Limb (tissue), 2 donors: Measurements from ENCODE around the gene LNPEP.
A peak's percentile ranks its signal among the peaks of the same experiment; 100 is the strongest.

ENCODE experiments used
- DNase-seq, 2 donors: peaks; one replicate each; pipeline ENCODE4 v3.0.0-alpha.2; 2016; ENCODE audit errors: extremely low spot score in 2 of 2

Gene LNPEP

DNA sequence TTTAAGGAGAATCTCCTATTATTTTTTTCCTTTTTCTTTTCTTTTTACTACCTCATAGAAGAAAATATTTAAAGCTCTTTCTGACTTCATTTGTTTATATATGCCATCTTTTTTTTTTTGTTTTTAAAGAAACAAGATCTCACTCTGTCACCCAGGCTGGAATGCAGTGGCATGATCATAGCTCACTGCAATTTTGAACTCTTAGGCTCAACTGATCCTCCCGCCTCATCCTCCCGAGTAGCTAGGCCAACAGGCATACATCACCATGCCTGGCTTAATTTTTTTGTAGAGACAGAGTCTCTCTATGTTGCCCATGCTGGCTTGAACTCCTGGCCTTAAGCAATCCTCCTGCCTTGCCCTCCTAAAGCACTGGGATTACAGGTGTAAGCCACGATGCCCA, 59.5 kb downstream of the LNPEP start:
- DNase-seq = no peak

DNA sequence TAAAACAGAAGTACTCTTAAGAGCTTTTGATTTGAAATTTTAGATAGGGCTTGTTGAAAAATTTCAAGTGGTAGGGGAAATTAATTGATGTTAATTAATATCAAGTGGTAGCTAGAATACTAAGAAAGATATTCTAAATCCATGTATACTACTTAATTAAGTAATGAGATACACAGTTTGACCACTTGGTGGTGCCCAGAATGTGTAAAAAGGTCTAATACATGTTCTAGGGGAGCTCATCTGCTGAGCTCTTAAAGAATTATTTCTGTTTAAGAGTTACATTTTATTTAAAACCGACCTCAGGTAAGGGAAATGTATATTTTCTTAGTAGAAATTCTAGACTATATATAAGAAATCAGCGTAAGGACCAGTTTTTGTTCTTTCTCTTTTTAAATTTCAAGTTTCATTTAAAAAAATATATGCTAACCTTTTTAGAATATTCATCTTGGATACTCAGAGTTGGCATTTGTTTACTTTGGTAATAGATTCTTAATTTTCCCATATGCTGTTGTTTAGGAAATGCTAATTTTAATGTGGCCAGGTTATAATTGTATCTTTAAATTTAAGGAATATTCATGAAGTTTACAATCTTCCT, 61.5 kb downstream of the LNPEP start:
- DNase-seq = peak in 1 of 2 donors; percentile 75

DNA sequence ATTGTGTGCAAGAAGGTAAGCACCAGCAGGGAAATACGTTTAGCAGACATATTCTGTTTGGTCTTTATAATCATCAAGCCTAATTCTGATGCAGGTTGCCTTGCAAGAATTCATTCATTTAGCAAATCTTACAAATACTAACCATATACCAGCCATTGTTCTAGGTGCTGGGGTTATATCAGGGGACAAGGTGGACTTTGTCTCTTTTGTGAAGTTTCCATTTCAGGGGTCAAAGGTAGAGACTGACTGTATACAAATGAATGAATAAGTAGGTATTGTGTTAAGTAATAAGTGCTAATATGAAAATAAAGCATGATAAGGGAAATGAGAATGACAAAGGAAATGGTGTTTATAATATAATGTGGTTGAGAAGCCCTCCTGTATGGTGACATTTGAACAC, 64.0 kb downstream of the LNPEP start:
- no peak for DNase-seq

DNA sequence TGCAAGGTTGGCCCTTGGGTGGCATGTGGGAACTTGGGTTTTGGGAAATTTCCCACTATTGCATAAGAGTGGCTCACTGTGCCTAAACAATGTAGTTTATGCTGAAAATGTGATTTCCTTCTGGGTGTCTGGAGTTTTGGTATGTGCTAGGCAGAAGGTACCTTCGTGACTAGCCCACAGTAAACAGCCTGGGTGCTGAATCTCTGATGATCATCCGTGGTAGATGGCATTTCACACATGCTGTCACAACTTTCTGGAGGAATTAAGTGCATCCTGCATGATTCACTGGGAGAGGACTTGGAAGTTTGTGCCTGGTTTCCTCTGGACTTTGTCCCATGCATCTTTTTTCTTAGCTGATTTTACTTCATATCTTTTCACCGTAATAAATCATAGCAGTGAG, 64.5 kb downstream of the LNPEP start:
- DNase-seq = no peak

DNA sequence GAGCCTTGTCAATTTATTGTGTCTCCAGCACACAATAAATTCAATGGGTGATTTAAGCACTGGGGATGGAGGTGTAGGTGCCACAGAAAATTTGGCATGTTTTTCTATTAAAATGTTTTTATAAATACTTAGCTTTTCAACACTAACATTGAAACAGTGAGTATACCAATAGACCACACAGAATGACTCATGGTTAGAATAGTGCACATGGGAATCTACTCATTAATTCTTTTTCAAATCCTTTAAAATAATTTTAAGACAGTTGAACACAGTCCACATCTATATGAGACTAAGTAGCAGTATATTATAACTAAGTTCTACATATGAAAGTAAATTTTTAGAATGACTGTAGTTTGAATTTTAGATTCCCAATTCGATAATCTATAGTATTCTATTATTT, 67.1 kb downstream of the LNPEP start:
- no peak for DNase-seq

DNA sequence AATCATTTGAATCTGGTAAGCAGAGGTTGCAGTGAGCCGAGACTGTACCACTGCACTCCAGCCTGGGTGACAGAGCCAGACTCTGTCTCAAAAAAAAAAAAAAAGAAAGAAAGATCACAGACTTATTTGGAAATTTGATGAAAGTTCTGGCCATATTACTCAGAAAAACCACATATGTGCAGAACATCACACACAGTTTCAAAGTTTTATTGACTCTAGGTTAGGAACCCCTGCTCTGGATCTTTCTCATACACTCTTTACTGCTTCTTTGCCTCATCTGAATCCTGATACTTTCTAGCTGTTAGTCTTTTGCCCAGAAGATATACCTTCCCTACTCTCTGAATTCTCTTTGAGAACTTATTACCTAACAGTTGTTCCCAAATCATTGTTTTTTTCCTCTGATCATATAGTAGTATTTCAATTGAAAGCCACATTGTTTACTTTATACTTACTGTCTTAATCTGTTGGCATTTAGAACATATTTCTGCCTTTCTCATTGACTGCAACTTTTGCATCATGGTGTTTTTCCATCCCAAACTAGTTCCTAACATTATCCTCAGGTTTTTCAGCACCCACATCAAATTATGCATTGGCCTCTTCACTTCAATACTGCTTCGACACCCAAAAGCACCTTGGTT, 68.7 kb downstream of the LNPEP start:
- DNase-seq = no peak

DNA sequence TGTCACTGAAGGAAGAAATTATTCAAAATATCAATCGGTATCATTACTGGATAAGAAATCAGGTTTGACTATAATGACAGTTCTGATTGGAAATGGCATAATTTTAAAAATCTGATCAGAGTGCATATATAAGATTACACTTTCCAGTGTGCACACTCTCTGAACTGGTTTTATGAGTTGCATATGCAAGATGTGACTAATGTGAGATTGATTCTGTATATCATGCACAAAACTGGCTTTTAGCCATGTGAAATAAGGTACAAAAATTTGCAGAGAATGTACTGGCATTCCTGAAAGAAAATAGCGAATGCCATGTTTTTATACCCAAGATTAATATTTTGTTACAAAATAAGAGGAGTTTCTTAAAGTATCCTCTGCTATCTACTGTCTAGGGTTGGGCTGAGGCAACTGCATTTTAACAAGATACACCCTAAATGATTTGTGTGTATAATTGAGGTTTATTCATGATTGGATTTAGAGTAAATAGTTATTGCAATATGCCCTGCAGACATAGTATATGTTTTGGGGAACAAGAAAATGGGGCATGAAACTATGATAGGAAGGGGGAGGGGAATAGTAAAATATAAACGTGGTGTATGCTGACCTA, 70.7 kb downstream of the LNPEP start:
- DNase-seq = no peak

DNA sequence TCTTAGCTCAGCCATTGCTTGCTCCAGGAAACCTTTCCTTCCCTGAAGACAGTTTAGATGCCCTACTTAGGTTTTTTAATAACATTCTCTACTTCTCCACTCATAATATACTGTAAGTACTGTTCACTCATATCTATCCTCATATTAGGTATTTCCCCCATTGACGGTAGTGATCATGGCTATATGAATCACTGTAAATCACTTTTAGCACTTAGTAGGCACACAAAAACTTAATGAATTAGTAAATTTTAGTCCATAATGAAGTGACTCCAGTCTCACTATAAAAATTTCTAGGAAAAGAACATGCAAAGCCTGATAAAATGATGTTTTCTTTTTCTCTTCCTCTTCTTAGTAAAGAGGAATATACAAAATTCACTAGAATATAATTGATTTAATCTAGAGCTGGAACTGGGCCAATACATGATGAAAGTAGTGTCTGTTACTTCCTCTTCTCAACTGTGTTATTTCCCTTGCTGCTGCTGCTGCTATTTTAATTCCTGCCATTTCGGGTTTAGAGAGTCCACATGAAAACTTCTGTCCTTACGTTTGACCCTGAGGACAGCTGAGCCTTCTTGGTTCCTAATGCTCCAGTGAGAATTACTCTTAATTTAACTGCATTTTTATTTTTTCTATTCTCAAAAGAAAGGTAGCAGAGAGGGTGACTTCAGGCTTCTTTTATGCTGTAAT, 73.5 kb downstream of the LNPEP start:
- DNase-seq = peak in 1 of 2 donors; percentile 39

DNA sequence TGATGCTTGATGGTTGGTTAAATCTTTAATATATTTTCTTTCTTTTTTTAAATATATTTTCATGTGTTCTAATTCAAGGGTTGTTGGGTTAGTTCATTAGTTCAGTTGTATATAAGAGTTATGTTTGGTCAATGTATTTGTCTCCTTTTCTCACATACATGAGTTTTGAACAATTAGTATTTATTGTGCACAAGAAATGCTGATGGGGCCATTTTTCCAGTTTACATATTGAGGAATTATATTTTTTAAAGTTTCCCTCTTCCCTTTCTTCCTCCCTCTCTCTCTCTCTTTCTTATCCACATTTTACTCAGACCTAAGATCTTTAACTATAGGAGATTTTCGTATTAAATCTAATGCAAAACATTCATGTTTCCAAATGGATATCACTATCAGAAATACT, 74.0 kb downstream of the LNPEP start:
- DNase-seq = no peak

DNA sequence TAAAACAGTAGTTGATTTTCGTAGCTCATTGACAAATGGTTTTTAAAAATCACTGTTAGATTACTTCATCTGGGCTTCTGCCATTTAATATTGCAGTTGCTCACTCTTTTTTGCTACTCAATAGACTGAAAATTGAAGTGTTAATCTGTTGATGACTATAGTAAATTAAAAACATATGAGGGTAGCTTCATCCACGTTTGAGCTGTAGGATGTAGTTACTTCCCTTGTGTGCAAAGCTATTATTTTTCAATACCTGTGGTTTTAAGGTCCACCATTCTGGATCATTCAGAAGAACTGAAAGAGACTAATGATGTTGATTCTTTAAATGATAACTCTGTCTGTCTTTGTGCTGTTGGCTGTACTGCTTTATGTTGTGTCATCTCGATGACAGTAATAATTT, 74.7 kb downstream of the LNPEP start:
- DNase-seq = no peak

DNA sequence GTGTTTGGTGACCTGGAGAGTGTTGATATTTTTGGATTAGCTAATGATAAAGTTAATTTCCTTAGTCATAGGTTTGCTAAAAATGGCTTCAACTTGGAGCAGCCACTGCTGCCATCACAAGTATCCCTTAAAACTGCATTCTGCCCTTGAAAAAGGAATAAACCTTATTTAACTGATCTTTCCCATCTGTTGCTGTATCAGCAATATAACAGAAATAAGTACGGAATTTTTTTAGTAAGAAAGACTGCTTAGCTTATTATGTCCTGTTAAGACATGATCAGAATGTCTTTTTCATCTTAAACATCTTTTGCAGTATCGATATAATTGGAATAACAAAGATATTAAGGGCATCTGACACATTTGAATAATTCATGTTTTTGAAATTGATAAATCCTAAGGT, 75.7 kb downstream of the LNPEP start:
- no peak for DNase-seq

DNA sequence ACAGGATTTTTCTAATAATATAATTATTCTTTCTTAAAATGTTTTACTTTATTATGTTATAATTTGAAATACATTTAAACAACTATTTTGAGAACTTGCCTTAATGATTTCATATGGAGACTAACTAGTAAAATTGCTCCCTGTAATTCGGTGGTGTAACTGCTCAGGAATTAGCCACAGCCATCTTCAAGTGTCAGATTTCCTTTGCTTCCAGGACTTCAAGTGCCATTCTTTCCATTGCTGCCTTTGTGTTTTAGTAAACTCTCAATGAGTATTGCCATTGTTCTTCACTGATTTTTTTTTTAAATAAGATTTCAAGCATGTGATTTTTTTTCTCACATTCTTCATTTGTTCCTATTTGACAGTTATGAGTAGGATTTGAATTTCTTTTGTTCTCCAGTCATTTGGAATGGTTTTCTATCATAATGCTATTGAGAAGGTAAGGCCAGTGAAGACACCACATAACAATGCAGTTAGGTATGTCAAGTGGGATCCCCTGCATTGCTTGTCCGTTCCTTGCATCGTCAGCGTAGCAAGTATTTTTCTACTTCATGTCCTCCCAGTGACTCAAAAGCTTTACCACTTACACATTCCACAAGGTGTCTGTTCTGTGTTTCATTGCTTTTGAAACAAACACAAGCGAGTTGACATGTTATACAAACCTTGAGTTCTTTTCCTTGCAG, 83.7 kb downstream of the LNPEP start:
- no peak for DNase-seq

DNA sequence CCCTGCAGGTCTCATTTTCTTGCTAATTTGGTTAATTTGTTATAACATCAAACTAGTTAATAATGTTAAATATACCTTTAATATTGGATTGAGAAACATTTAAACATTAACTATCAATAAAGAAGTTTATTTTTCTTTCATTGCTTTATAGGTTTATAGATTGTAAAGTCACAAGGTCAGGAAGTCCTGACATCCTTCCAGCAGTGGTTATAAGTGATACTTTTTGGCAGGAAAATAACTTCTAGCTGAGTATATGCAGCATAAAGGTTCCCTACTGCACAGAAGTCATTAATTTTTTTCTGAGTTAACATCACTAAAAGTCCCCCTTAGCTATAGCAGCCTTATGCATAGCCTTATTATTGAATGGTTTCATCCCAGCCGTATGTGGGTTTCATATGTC, 85.5 kb downstream of the LNPEP start:
- no peak for DNase-seq

DNA sequence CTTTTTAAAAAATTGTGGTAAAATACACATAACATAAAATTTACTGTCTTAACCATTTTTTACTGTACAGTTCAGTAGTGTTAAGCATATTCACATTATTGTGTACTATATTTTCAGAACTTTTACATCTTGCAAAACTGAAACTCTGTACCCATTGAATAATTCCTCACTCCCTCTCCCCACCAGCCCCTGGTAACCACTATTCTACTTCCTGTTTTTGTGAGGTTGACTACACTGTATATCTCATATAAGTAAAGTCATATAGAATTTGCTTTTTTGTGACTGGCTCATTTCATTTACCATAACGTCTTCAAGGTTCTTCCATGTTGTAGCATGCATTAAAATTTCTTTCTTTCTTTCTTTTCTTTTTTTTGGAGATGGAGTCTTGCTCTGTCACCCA, 87.0 kb downstream of the LNPEP start:
- DNase-seq = no peak

DNA sequence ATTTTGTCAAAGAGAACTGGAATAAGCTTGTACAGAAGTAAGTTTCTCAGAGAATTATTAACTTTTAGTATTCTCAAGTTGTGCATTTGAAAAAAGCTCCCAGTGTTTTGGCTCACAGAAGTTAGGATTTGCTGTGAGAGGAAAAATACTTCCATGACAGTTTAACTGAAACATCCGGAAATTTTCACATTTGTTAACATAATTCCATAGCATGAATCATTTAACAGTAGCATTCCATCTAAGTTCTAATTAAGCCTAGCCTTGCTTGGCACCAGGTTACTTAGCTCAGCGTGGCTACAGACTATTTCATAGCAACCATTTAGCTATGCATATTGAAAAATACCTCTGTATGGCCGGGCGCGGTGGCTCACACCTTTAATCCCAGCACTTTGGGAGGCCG, 90.8 kb downstream of the LNPEP start:
- no peak for DNase-seq

DNA sequence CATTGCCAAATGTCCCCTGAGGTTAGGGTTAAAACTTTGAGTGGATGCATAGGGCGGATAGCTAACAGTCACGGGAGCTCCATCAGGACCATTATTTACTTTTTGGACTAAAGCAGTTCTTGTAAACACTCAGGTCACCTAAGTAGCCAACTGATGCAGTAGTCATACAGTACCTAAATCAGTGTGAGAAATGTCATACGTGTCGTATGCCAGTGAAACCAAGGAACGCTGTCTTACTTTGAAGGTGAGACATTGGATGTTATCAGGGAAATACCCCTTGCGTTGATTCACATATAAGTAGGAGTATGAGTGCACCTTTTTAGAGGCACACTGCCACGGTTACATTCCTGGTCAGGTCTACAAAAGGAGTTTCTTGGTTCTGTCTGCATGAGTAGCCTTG, 101.9 kb downstream of the LNPEP start:
- DNase-seq = no peak

DNA sequence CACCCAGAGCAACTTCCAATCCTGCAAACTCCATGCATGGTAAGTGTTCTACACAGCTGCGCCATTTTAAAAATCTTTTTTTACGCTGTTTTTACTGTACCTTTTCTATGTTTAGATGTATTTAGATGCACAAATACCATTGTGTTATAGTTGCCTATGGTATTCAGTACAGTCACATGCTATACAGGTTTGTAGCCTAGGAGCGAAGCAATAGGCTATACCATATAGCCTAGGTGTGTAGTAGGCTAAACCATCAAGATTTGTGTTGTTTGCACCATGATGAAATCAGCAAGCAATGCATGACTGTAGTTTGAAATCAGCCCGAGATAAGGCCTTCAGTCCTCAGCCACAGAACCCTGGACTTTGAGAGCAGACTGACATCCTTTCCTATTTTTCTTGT, 105.4 kb downstream of the LNPEP start:
- no peak for DNase-seq

DNA sequence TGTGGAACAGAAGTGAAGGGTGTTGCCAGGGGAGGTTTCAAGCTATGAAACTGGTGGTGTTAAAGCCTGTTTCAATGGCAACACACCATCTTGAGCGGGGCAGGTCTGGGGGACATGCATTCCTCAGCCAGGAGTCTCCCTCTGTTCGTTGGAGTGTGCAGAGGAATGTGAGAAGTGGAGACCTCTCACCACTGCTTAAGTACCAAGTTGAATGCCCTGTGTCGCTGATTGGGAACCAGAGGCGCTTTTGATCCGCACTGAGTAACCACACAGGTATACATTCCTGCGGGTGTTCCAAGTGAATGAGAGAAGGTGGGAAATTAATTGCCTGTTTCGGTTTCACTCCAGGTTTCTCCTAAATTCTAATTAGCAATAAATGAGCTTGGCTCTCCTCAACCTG, 107.1 kb downstream of the LNPEP start:
- no peak for DNase-seq

DNA sequence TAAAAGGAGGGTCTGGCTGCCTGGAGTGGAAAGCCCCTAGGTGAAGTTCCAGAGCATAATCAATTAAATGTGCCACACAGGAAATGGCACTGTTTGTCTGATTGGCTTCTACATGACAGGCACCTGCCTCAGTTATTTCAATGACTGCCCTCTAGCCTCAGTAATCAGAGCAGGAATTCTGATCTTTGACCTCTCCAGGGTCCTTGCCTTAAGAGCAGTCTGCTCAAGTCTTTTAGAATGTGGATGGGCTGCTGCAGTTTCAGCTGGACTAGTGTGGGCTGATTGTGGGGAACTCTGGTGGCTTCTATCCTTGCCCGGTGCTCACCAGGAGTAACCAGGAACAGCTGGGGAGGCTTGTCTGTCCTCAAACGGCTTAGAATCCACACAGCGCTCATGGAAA, 107.6 kb downstream of the LNPEP start:
- no peak for DNase-seq

DNA sequence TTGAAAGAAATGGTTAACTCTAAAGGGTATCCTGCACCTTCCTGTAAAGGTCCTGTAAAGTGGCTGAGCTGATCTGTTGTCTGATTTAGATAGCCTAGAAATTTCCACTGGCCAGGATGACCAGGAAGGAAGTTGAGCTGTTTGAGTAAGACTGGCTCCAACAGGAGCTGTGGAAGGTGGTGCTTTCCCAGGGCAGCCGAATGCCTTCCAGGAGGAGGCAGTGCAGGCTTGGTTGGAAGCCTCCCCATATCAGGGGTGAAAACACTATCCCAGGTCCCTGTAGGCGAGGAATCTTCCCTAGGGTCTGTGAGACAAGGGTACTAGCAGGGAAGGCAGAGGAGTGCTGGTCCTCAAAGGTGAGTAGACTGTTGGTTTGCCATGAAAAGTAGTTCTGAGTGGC, 108.2 kb downstream of the LNPEP start:
- DNase-seq = no peak

DNA sequence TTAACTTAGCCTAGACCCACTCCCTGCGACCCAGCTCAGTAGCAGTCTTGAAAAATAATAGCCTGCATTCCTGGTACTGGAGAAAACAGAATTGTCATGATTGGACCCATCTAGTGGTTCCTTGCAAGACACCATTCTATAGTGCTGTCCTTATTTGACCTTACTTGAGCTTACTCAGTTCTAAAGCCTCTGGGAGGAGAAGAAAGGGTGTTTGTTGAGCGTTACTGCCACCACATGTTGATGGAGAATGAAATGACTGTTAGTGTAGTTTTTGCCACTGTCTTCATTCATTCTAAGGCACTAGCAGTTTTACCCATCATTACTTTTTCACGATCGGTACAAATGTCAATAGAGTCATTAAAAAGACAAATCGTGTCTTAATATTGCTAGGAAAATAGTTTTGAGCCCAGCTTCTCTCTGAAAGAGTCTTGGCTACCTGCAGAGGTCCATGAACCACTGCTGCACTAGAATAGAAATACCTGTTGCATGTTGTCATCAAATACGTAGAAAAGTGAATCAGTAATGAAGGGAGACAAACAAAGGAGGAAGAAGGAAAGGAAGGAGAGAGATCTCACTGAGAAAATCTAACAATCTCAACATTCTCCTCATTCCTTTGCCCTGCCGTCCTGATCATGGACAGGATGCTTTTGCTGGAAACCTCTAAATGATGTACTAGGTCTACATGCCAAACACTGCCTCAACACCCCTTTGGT, 110.5 kb downstream of the LNPEP start:
- no peak for DNase-seq

DNA sequence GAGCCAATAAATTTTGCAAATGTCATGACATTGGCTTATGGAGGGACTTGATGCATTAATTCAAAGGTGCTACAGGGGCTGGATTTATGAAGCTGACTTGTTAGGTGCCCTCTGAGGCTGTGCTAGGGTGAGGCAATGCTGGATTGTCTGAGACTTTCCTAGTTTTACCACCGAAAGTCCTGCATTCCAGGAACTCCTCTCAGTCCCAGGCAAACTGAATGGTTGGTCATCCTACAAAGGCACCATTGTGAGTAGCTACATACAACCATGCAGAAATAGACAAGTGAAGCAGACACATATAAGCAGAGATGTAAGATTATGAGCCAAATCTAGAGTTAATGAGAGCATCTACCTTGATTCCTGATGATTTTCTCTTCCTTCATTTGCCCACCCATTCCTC, 111.2 kb downstream of the LNPEP start:
- DNase-seq = no peak
